Frontal cortex (tissue), 4 donors: ENCODE results near the gene DGCR8. TPM values are rescaled to one million over a fixed set of nuclear protein-coding genes. Genes with fewer than 3 reads are reported as not detected.

Experiments
- DNase-seq, 2 donors: peaks; one replicate each; pipeline ENCODE4 v3.0.0; 2012; ENCODE audit warnings: low spot score in 2 of 2
- FAIRE-seq: peaks from 2 replicates; lab custom pipeline; 2012; peaks lifted over from hg19 to GRCh38; lab: Jason Lieb, UNC
- total RNA-seq: library from RNA; depleted of rRNA; stranded (reverse); fragments of >200 nt; gene quantifications from one replicate; pipeline ENCODE4 v1.2.3, GENCODE V29; 2014
- donor health status: control.
- donor health status: control.
- donor health status: control.

Gene DGCR8
- total RNA-seq, 1 donor from 2014 or later: 42.8 TPM

DNA sequence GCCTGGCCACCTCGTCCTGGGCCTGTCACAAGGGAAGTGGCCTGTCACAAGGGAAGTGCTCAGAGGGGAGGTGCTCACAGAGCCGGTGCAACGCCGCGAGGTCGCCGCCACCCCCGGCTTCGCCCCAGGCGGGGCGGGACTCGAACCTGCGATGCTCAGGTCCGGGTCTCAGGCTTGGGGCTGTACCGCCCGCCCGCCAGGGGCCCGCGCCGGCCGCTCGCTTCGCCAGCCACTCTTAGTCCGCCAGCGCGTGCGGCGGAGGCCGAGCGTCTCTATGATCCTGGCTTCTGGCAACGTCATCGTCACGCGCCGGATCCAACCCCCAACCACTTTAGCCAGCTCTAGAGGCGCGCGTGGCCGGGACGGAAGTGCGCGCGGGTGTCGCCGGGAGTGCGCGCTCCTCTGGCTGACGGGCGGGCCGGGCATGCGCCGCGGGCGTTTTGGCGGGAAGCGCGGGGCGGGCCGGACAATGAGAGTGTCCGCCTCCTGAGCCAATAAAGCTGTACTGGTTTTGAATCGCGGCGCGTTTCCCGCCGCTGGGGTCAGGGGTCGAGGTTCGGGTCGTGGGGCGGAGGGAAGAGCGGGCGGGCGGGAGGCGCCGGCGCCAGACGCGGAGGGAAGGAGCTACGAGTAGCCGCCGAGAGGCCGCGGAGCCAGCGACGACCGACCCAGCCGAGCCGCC, 37.1 kb downstream of the DGCR8 start, which contains the start of gene TRMT2A:
TSS of gene TRMT2A (minus strand) at position 276 of the 682 bp plus-strand sequence. CDS start 320 bp downstream, outside the sequence.
- peak; percentile 99 for DNase-seq

DNA sequence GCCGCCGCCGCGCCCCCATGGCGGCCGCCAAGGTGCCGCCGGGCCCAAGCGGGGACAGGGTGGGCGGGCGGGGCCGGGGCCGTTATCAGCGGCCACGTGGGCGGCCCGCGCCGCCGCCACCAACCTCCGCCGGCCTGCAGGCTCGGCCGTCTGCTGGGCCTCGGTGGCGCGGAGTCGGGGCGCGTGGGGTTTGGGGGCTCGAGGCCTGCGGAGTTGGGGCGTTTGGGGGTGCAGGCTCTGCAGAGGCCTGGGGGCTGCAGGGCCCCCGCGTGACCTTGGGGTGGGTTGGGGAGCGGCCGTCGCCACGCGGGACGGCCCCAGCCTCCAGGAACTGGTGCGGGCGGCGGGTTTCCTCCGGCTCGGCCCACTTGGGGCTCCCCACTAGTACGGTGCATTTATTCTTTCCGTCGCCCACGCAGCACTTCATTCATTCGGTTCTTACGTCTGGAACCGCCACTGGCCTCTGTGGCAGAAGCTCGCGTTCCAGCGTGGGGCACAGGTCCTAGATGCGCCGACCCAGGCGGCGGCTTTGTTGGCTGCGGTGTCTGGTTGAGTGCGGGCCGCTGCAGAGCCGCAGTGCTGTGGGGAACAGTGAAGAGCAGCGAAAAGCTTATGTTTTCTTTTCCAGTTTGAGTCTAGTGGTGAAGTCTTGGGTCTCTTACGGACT, 37.7 kb downstream of the DGCR8 start:
- peak in 1 of 2 donors; percentile 64 for DNase-seq
- FAIRE-seq: no peak

More for the DNA sequence above, 37.1 kb downstream of the DGCR8 start, which contains the start of gene TRMT2A:
- FAIRE-seq: no peak

DNA sequence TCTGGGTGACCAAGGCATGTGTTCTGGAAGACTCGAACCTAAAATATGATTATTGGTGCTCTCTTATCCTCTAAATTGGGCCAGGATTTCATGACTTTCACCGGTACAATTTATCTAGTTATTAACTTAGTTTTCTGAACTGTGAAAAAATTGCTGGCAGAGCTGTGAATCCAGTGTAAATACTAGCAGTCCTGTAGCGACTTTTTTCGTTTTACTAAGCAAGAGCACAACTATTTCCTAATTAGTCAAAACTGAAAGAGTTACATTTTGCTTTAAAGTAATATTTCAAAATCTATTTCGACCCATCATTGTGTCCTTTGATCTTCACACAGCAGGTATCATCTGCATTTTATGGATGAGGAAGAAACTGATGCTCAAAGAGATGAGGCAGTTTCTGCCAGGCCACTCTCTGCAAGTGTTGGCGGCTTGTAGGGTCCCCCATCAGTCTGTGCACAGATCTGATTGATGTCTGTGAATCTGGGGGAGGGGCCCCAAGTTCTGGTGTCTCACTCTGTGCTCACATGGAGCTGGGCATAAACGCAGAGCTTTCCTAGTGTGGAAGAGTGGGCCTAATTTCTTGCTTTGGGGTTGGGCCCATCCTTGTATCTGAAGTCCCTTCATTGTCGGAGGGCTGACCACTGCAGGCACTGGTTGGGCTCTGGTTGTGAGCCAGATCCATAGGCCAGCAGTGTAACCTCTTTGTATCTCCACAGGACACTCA, 38.4 kb downstream of the DGCR8 start:
- no peak for FAIRE-seq
- no peak for DNase-seq

DNA sequence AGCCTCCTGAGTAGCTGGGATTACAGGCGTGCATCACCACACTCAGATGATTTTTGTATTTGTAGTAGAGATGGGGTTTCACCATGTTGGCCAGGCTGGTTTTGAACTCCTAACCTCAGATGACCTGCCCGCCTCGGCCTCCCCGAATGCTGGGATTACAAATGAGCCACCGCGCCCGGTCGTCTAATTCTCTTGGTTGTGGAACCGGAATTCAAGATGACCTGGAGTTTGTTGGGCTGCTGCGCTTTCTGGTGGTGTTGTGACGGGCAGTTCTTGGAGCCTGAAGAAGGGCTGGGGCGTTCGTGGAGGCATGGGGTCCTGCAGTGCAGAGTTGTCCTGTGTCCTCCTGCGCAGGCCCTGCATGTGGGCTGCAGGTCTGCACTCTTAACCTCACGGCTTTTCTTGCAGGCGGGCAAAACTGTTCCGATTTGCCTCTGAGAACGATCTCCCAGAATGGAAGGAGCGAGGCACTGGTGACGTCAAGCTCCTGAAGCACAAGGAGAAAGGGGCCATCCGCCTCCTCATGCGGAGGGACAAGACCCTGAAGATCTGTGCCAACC, 41.9 kb downstream of the DGCR8 start:
- no peak for DNase-seq
- no peak for FAIRE-seq

DNA sequence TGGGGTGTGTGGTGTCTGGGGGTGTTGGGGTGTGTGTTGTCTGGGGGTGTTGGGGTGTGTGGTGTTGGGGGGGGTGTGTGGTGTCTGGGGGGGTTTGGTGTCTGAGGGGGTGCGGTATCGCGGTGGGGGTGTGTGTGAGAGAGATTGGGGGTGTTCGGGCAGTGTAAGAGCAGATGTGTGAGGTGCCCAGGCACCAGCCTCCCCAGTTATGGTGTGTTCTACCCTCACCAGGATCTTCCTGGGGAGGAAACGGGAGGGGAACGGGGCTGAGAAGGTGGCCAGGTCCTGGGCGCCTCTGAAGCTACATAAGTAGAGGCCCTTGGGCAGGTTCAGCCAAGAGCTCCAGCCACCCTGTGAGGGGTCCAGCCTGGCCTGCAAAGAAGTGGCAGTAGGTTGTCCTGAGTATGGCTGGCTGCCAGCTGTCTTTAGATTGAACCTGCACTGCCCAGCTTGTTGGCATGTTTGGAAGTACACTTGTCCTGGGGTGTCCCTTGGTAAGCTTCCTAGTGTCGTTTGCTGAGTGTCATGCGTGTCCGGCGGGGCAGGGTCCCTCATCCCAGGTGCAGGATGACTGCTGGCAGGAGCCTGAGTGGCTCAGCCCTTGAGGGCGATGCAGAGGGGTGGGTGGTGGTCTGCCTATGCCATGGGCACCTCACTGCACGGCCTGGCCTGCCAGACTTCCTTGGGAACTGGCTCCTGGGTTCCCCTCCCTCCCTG, 43.5 kb downstream of the DGCR8 start:
- DNase-seq: no peak
- no peak for FAIRE-seq

DNA sequence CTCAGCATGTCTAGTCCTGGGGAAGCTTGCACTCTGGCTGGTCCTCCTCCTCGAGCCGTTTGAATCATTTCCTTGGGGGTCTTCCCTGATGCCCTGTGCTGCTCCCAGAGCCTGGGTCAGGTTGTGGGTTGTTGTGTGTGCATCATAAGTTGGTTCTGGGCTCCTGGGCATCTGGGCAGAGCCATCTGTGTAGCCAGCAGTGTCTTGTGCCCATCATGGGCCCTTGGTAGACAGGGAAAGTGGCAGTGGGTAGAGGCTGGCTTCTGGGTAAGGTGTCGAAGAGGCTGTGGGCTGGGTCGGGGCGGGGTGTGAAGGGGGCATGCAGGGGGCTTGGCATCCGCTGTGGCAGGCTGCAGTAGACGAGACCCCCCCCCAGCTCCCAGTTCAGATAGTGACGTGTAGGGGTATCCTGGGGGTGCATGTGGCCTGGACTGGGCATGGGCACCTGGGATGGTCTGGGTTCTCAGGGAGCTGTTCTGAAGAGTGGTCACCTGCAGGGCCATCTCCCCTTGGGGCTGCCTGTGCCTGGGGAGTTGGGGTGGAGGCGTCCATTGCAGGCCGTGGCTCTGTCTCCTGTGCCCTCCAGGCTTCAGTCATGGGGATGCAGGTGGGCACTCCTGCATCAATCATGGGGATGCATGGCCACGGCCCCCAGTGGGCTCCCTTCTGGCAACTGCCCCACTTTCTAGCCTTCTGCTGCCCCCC, 44.2 kb downstream of the DGCR8 start:
- FAIRE-seq (no peak), DNase-seq (no peak)

DNA sequence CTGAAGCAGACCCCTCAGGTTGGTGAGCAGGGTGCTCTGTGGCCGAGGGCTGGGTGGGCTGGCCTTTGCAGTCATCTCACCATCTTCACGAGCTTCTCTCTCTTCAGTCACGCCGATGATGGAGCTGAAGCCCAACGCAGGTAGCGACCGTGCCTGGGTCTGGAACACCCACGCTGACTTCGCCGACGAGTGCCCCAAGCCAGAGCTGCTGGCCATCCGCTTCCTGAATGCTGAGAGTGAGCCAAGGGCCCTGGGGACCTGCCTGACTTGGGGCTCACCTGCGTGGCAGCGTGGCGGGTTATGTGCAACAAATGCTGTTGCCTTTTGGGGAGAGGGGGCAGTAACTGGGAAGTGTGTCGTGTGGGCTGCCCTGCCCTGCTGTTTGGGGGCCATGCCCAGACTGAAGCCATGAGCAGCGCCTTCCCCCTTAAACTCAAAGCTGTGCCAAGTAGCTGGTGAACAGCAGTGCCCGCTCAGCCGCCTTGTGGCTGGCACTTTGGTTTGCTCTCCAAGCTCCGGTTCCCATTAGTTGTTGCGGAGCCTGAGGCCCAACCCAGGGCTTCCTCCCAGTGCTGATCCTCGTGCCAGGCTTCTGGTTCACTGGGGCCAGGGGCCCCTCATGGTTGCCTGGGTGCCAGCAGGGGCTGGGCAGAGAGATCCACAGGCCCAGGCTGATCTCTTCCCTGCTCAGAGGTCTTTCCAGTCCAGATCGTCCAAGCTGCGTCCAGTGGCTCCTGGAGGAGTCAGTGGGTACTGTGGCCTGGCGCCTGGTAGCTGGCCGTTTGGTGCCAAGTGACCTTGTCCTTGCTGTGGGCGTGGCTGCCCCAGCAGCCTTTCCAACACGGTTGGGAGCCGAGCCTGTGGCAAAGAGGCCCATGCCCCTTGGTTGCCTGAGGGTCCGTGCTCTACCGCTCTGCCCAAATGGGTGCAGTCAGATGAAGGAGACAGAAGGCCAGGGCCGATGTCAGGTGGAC, 45.4 kb downstream of the DGCR8 start:
- DNase-seq: no peak
- no peak for FAIRE-seq

DNA sequence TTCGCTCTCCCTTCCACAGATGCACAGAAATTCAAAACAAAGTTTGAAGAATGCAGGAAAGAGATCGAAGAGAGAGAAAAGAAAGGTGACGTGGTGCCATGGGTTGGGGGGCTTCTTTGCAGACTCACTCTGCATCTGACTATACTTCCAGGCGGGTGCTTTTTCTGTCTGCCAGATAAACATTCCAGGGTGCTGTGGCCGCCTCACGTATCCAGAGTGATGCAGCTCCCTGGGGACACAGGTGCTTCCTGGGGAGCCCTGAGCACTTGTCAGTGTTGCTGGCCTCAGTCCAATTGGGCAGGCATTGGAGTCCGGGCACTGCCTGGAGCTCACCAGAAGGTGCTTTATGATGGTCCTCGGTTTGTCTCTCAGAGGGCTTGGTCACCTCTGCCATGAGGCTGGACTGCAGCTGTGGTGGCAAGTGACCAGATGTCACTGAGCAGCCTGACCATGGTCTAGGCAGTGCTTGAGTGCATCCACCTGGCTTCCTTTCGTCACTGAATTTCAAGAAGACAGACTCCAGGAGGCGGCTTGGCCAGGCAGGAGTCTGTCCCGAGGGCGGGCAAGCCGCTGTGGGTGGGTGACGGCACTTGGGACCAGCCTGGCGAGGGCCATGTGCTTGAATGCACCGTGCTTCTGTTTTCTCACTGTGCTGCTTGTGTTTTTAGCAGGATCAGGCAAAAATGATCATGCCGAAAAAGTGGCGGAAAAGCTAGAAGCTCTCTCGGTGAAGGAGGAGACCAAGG, 46.4 kb downstream of the DGCR8 start:
- DNase-seq (no peak), FAIRE-seq (no peak)

DNA sequence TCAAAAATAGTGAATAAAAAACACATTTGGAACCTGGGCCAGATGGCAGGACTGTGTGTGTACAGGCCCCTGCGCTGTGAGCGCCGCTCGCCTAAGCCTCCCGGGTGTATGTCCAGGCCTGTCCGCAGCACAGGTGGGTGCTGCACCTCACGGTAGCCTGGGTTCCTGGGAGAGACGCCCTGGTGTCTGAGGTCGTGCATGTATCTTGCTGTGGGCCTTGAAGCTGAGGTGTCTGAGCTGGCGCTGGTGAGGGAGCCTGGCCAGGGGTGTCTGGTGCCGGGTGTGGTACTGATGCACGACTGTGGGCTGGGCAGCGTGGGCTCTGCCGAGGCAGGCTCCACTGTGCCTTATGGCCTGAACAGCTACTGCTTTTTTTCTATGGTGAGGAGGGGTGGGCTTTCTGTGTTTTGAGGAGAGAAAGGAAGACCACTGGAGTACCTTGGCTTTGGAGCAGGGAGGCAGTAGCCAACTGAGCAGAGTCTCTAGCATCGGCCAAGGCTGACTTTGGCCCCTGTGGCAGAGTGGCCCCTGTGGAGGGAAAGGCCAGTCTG, 47.4 kb downstream of the DGCR8 start:
- DNase-seq: no peak

DNA sequence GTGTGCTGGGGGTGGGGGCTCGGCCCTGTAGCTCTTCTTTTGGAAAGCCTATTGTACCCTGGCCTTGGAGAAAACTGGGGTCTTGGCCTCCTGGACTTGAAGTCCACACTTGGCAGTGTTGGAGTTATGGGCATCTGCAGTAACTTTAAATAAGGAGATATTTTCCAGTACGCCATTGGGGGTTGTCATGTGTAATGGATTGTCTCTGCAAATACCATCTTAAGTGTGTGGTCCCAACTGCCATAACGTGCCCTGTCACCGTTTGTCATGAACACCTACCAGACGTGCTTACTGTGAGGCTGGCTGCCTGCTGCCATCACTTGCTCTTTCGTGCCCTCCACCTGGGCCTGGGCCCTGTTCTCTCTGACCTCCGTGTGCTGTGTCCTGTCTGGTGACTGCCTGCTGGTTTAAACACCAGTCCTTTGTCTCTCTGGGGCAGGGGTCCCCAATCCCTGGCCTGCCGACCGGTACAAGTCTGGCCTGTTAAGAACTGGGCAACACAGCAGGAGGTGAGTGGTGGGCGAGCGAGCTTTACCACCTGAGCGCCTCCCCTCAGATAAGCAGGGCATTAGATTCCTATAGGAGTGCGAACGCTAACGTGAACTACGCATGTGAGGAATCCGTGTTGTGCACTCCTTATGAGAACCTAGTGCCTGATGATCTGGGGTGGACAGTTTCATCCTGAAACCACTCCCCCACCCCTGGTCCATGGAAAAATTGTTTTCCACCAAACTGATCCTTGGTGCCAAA, 48.0 kb downstream of the DGCR8 start:
- FAIRE-seq: no peak
- no peak for DNase-seq

More for the DNA sequence above, 47.4 kb downstream of the DGCR8 start:
- FAIRE-seq: no peak

DNA sequence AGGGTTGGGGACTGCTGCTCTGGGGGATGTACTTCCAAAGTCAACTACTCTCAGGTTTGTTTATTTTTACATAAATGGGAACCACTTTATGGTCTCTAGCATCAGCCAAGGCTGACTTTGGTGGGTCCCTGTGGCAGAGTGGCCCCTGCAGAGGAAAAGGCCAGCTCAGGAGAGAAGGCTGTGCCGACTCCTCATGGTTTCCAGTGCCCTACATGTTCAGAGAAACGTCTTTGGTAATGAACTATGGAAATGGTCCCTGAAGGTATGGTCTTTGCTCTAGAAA, 48.5 kb downstream of the DGCR8 start:
- DNase-seq (no peak), FAIRE-seq (no peak)

DNA sequence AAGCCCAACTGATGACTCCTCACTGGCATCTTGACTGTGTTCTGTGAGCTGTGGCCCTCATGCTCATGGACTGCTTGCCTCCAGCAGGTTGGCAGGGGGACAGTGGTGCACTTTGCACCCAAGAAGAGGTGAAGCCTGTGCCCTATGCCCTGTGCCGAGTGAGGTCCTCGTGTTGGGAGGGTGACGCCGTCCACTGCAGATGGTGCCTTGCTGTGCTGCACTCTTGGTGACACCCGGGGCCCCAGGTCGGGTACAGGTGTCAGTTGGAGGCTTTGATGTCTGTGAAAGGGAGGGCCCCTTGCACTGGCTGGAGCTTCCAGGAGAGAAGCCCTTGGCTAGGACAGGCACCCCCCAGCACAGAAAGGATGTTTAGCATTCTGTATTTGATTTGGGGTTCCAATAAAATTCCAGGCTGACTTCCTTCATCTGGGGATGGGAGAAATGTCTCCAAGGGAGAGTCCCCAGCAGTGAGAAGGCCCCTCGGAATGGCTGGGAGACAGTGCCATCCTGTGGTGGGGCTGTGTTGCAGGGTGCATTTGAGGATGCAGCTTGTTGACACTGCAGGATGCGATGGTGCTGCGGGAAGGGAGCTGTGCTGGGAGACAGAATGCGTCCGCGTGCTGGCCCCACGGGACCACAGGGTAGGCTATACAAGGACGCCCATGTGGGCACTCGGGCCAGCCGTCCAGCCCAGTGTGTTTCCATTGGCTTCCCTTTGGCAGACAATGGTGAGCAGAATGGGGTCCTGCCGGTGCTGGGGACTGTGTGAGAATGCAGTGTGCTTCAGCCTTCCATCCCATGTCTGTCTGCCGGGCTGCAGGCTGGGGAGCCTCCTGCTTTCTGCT, 49.1 kb downstream of the DGCR8 start:
- no peak for FAIRE-seq

DNA sequence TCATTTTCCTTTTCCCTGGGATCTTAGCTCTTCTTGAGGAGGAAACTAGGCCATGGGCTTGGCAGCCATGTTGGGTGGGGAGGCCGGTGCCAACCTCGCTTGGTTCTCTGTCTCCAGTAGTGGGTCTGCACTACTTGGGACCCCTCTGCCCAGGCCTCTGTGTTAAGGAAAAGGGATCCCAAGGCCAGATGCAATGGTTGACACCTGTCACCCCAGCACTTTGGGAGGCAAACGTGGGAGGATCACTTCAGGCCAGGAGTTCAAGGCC, 49.6 kb downstream of the DGCR8 start:
- DNase-seq: no peak
- no peak for FAIRE-seq

More for the DNA sequence above, 49.1 kb downstream of the DGCR8 start:
- no peak for DNase-seq

DNA sequence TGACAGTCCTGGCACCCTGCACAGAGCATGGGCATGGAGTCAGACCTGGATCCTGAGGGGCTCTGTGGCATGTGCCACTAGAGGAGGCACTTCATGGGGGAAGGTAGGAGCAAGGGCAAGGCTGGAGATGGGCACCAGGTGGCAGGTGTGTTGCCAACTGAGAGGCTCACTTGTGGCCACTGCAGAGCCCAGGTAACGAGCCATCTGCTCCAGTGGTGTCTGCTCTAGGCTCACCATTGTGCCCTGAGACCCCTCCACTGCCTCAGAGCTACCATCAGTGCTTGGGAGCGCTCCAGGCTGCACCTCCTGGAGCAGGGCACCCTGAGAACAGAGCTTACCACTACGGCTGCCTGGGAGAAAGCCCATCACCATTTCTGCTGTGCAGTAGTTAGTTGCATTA, 50.3 kb downstream of the DGCR8 start:
- no peak for DNase-seq
- FAIRE-seq: no peak

DNA sequence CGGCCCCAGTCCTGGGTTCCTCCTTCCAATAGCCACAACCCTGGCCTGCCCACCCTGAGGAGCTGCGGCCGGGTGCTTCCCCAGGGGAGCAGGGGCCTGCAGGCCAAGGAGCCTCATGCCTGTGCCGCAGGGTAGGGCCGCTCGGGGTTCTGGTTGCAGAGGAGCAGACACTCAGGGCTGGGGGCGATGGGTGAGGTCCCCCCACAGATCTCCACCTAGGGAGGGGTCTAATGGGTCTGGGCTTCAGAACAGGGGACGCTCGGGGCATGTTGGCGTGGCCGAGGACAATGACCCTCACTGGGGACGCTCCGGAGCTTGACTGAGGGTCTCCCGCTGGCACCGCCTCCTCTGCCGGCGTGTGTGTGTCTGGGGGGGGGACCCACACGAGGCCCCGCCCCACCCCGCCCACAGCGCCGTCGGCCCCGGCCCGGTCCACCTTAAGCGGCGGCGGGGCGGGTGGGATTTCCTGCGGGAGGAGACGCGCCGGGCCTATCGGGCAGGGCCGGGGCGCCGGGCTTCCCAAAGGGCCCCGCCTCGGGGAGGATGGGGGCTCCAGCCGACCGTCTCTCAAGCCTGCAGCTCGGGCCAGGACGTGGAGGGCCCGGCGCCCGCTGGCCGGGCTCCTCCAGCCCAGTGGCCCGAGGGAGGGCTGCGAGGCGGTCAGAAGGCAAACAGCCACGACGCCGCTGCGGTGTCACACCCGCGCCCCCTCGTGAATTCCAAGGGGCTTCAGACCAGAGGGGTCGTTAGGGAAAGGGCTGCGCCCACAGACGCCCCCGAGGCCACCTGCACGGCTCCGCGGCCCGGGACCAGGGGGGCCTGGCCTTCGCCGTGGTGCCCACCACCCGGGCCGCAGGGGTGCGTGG, 50.9 kb downstream of the DGCR8 start:
- FAIRE-seq (no peak), DNase-seq (peak; percentile 94 to 96)
